Stimulated activated CD8-positive, alpha-beta memory T cell treated with anti-CD3 and anti-CD28 coated beads, Interleukin-7, amount 100 ng/mL, for 1 hour (primary cell): ENCODE measurements around the gene PDSS2.

Experiments used
- DNase-seq, 2 donors: peaks; one replicate each; pipeline ENCODE4 v3.0.0-alpha.2; 2020; ENCODE audit warnings: low read depth in 2 of 2

PDSS2 gene

GRCh38 chr6:107267634-107268033, 191.7 kb downstream of the PDSS2 start:
- DNase-seq: no peak

GRCh38 chr6:107267006-107267405, 192.4 kb downstream of the PDSS2 start:
- DNase-seq: no peak

GRCh38 chr6:107266563-107266962, 192.8 kb downstream of the PDSS2 start:
- DNase-seq: no peak

- DNase-seq: no peak
Measured at GRCh38 chr6:107264357-107264840, 195.0 kb downstream of the PDSS2 start.

GRCh38 chr6:107259951-107260350, 199.4 kb downstream of the PDSS2 start:
- no peak for DNase-seq

- no peak for DNase-seq
Measured at GRCh38 chr6:107248147-107248546, 211.2 kb downstream of the PDSS2 start.

GRCh38 chr6:107246972-107247615, 212.3 kb downstream of the PDSS2 start:
- DNase-seq: no peak

GRCh38 chr6:107246249-107246971, 213.0 kb downstream of the PDSS2 start:
- DNase-seq: no peak

GRCh38 chr6:107244742-107245480, 214.5 kb downstream of the PDSS2 start:
- no peak for DNase-seq

- no peak for DNase-seq
Measured at GRCh38 chr6:107244082-107244741, 215.2 kb downstream of the PDSS2 start.

GRCh38 chr6:107243471-107243870, 215.9 kb downstream of the PDSS2 start:
- no peak for DNase-seq

GRCh38 chr6:107237992-107238660, 221.2 kb downstream of the PDSS2 start:
- DNase-seq: no peak

GRCh38 chr6:107235511-107235910, 223.9 kb downstream of the PDSS2 start:
- DNase-seq: no peak

- DNase-seq: no peak
Measured at GRCh38 chr6:107235007-107235406, 224.4 kb downstream of the PDSS2 start.

- DNase-seq: no peak
Measured at GRCh38 chr6:107231243-107231642, 228.1 kb downstream of the PDSS2 start.

- no peak for DNase-seq
Measured at GRCh38 chr6:107230448-107230847, 228.9 kb downstream of the PDSS2 start.

GRCh38 chr6:107230024-107230423, 229.3 kb downstream of the PDSS2 start:
- DNase-seq: no peak

GRCh38 chr6:107228754-107229153, 230.6 kb downstream of the PDSS2 start:
- no peak for DNase-seq

GRCh38 chr6:107221519-107221918, 237.8 kb downstream of the PDSS2 start:
- no peak for DNase-seq

GRCh38 chr6:107219851-107220250, 239.5 kb downstream of the PDSS2 start:
- DNase-seq: no peak

GRCh38 chr6:107218142-107218541, 241.2 kb downstream of the PDSS2 start:
- DNase-seq: no peak

GRCh38 chr6:107217248-107217647, 242.1 kb downstream of the PDSS2 start:
- DNase-seq: no peak
